Stimulated activated CD4-positive, alpha-beta T cell treated with anti-CD3 and anti-CD28 coated beads, Interleukin-1b, Interleukin-23, amount 100 ng/mL, for 4 hours (primary cell): Measurements from ENCODE around the gene COQ10B.

ENCODE experiments used
- DNase-seq, 2 donors: peaks; one replicate each; pipeline ENCODE4 v3.0.0-alpha.2; 2020; ENCODE audit warnings: low read depth in 2 of 2

COQ10B gene

GRCh38 chr2:197500503-197501131, 47.3 kb downstream of the COQ10B start:
- DNase-seq, result no peak

GRCh38 chr2:197502201-197502600, 48.8 kb downstream of the COQ10B start:
- DNase-seq, result no peak

GRCh38 chr2:197502685-197503084, 49.3 kb downstream of the COQ10B start:
- DNase-seq, result no peak

GRCh38 chr2:197504000-197504399, 50.6 kb downstream of the COQ10B start:
- DNase-seq, result no peak

GRCh38 chr2:197504512-197504911, 51.2 kb downstream of the COQ10B start:
- DNase-seq, result no peak

- no peak for DNase-seq
Measured at GRCh38 chr2:197506658-197507057, 53.3 kb downstream of the COQ10B start.

GRCh38 chr2:197513915-197514314, 60.6 kb downstream of the COQ10B start:
- no peak for DNase-seq

GRCh38 chr2:197514754-197515153, 61.4 kb downstream of the COQ10B start:
- no peak for DNase-seq

GRCh38 chr2:197515315-197515738, 62.0 kb downstream of the COQ10B start:
- no peak for DNase-seq

- DNase-seq, result peak; percentile 85 to 91
Measured at GRCh38 chr2:197515739-197516392, 62.5 kb downstream of the COQ10B start, which contains the start of gene MOB4. Gene MOB4, plus strand, starts transcription at chr2:197516066. Its CDS starts 21 bp downstream, at chr2:197516087.

- DNase-seq, result no peak
Measured at GRCh38 chr2:197516393-197516761, 63.0 kb downstream of the COQ10B start.

GRCh38 chr2:197517150-197517549, 63.8 kb downstream of the COQ10B start:
- DNase-seq, result no peak
